Uterus (tissue), 2 donors: ENCODE data around the gene MAST2.

ENCODE experiments used
- POLR2A ChIP-seq, 2 donors: fragments of 450-650 bp; IDR thresholded peaks; one replicate each; pipeline ENCODE4 v1.6.1; 2016; ENCODE audit warnings: antibody characterized with exemption in 2 of 2, mild to moderate bottlenecking in 1 of 2, moderate library complexity in 1 of 2
- TF ChIP-seq, protein P1 (sequence below), 4 experiments: fragments of 200-600 bp in 2 of 4; fragments of 450-650 bp in 2 of 4; sonication (generic) in 2 of 4; IDR thresholded peaks; one replicate each; pipeline ENCODE4 v1.5.1; 2016 to 2019; ENCODE audit warnings: antibody characterized with exemption in 4 of 4, mild to moderate bottlenecking in 2 of 4, moderate library complexity in 1 of 4

DNA sequence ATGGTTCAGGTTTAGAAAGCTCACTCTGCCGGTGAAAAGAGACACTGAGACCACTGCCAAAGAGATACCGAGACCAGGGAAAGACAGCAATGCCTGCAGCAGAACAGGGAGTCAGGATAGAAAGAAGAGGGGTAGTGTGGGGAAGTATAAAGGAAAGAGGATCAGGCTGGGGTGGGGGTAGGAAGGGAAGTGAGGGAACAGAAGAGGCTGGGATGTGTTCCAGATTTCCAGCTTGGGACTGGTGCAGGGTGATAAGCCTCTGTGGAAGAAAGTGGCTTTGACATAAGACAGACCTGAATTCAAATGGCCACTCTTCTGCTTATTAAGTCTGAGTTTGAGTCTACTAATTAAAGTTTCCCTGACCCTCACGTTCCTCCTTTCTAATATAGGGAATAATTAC lies 223.1 kb downstream of the MAST2 start:
- TF ChIP-seq, protein P1, sequence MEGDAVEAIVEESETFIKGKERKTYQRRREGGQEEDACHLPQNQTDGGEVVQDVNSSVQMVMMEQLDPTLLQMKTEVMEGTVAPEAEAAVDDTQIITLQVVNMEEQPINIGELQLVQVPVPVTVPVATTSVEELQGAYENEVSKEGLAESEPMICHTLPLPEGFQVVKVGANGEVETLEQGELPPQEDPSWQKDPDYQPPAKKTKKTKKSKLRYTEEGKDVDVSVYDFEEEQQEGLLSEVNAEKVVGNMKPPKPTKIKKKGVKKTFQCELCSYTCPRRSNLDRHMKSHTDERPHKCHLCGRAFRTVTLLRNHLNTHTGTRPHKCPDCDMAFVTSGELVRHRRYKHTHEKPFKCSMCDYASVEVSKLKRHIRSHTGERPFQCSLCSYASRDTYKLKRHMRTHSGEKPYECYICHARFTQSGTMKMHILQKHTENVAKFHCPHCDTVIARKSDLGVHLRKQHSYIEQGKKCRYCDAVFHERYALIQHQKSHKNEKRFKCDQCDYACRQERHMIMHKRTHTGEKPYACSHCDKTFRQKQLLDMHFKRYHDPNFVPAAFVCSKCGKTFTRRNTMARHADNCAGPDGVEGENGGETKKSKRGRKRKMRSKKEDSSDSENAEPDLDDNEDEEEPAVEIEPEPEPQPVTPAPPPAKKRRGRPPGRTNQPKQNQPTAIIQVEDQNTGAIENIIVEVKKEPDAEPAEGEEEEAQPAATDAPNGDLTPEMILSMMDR (IDR thresholded peaks at IDR 0.05) = no peak
- TF ChIP-seq POLR2A (IDR thresholded peaks at IDR 0.05) = no peak
